ENCODE results near the gene SLC25A19. TPM values are rescaled to one million over a fixed set of nuclear protein-coding genes. Genes with fewer than 3 reads are reported as not detected.
A peak's percentile ranks its signal among the peaks of the same experiment; 100 is the strongest.

Gene SLC25A19
- total and polyA plus RNA-seq, 10 of the 15 experiments (the other 5 are each of a cell fraction or from before 2014, with no cell fraction given), result 32.9 to 91.6 (median 53.7) TPM

DNA sequence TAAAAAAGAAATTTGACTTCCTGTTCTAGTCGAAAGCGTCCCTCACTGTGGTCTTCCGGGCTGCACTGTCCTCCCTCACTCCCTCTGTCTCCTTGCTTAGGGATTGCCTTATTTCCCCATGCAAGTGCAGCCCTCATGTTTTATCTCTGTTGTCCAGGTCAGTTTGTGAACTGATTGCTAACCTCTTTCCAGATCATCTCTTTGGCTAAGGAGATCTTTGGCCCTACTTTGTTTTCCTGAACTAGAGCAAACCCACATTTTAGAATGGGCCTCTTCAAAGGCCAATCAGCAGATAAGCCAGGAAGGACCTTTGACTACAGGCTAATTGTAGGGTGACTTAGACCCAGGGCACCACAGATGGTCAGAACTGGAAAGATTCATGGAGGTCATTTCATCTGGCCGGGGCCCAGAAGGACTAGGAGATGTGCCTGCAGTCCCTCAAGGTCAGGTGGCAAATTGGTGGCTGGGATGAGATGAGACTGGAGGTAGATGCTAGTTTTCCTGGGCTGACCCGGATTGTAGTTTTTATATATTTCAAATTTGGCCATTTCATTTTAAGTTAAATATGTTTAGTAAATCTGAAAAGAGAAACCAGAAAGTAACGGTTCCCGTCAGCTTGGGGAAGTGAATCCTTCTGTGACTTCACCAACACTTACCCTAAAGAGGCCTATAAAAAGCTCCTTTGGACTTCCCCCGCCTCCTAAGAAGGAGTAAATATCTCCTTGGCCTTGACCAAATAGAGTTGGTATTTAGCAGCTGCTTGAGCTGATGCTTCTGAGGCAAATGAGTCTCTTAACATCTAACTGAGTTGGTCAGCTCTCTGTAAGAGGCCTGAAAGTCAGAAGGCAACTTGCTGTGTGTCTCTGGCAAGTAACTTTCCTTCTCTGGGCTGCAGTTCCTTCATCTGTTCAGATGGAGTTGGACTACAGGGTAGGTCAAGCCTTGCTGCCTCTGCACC, 6.2 kb upstream of the SLC25A19 start (continued):
- TF ChIP-seq RAD21 (IDR thresholded peaks at IDR 0.05; ENCODE audit: insufficient read depth, low read depth, low read length), result peak; percentile 27; the same call in 1 of the 2 replicates
- TF ChIP-seq CHD4 (IDR thresholded peaks at IDR 0.05), result peak; percentile 23; the same call in 1 of the 2 replicates
- TF ChIP-seq FOXM1 (IDR thresholded peaks at IDR 0.05; ENCODE audit: low read depth, low read length), result peak; percentile 98
- TF ChIP-seq ZBTB40 (IDR thresholded peaks at IDR 0.05; ENCODE audit: borderline replicate concordance), result no peak
- 0 out of 2 replicates have a peak, but pooled peaks have one; percentile 9 for TF ChIP-seq TCF7 (IDR thresholded peaks at IDR 0.05; ENCODE audit: borderline replicate concordance)
- peak; percentile 88 for TF ChIP-seq ZBED1 (IDR thresholded peaks at IDR 0.05; ENCODE audit: borderline replicate concordance)
- TF ChIP-seq PBX3 (IDR thresholded peaks at IDR 0.05; ENCODE audit: insufficient replicate concordance, low read depth, low read length), result peak; percentile 16
- TF ChIP-seq REST (IDR thresholded peaks at IDR 0.05; ENCODE audit: low read depth, low read length), result no peak
- TF ChIP-seq BCLAF1 (IDR thresholded peaks at IDR 0.05), result no peak
- TF ChIP-seq ZZZ3 (IDR thresholded peaks at IDR 0.05; ENCODE audit: control insufficient read depth, insufficient read length, low read depth), result no peak
- TF ChIP-seq CEBPB (IDR thresholded peaks at IDR 0.05; ENCODE audit: borderline replicate concordance in 1 of 2, low read depth in 2 of 2, low read length in 2 of 2), result 0 out of 4 replicates have a peak, but pooled peaks of 1 of the 2 experiments have one; percentile 84
- no peak for TF ChIP-seq NFYA (IDR thresholded peaks at IDR 0.05; ENCODE audit: borderline replicate concordance, low read depth, low read length)

Data from GM12878 (cell line).